NCI-H526 treated with DMSO at 0.1 percent for 48 hours (cell line): ENCODE measurements around the gene LDLR.
"Not testable (repeated sequence)": the region's sequence is repeated elsewhere in the genome, so short reads cannot be mapped to it uniquely, and the experiment has no call there.

Experiments
- DNase-seq: peaks from one replicate; lab custom pipeline; 2025; lab: John Stamatoyannopoulos, UW

LDLR gene

GRCh38 chr19:11106477-11106876, 17.2 kb downstream of the LDLR start:
- no peak for DNase-seq

- DNase-seq: no peak
Measured at GRCh38 chr19:11108746-11109145, 19.5 kb downstream of the LDLR start.

- no peak for DNase-seq
Measured at GRCh38 chr19:11111117-11111770, 22.0 kb downstream of the LDLR start.

GRCh38 chr19:11111771-11112144, 22.5 kb downstream of the LDLR start:
- DNase-seq: no peak

GRCh38 chr19:11113140-11113708, 24.0 kb downstream of the LDLR start:
- no peak for DNase-seq

DNA sequence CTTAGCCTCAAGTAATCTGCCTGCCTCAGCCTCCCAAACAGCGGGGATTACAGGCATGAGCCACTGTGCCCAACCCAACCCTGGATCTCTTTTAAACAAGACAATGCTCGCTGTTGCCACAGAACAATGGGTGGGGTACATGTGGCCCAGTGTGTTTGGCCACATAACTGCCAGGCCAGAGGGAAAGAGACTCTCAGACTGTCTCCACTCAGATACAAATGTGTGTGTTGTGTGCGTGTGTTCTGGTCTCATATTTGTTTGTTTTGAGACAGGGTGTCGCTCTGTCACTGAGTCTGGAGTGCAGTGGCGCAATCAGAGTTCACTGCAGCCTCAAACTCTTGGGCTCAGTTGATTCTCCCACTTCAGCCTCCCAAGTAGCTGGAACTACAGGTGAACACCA, 25.8 kb downstream of the LDLR start:
- DNase-seq: no peak

- no peak for DNase-seq
Measured at GRCh38 chr19:11115895-11116446, 26.7 kb downstream of the LDLR start.

DNA sequence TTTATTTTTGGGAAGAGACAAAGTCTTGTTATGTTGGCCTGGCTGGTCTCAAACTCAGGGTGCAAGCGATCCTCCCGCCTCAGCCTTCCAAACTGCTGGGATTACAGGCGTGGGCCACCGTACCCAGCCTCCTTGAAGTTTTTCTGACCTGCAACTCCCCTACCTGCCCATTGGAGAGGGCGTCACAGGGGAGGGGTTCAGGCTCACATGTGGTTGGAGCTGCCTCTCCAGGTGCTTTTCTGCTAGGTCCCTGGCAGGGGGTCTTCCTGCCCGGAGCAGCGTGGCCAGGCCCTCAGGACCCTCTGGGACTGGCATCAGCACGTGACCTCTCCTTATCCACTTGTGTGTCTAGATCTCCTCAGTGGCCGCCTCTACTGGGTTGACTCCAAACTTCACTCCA, 27.2 kb downstream of the LDLR start:
- DNase-seq: no peak

DNA sequence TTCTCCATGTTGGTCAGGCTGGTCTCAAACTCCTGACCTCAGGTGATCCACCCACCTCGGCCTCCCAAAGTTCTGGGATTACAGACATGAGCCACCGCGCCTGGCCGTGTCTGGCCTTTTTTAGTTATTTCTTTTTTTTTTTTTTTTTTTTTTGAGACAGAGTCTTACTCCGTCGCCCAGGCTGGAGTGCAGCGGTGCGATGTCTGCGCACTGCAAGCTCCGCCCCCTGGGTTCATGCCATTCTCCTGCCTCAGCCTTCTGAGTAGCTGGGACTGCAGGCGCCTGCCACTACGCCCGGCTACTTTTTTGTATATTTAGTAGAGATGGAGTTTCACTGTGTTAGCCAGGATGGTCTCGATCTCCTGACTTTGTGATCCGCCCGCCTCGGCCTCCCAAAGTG, 32.7 kb downstream of the LDLR start:
- DNase-seq: not testable (repeated sequence)

DNA sequence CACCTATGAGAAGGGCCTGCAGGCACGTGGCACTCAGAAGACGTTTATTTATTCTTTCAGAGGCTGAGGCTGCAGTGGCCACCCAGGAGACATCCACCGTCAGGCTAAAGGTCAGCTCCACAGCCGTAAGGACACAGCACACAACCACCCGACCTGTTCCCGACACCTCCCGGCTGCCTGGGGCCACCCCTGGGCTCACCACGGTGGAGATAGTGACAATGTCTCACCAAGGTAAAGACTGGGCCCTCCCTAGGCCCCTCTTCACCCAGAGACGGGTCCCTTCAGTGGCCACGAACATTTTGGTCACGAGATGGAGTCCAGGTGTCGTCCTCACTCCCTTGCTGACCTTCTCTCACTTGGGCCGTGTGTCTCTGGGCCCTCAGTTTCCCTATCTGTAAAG, 33.9 kb downstream of the LDLR start:
- no peak for DNase-seq

GRCh38 chr19:11124157-11124556, 34.9 kb downstream of the LDLR start:
- DNase-seq: not testable (repeated sequence)

GRCh38 chr19:11125994-11126685, 36.9 kb downstream of the LDLR start:
- no peak for DNase-seq

GRCh38 chr19:11127905-11128304, 38.6 kb downstream of the LDLR start:
- no peak for DNase-seq

GRCh38 chr19:11130824-11131455, 41.7 kb downstream of the LDLR start:
- no peak for DNase-seq

DNA sequence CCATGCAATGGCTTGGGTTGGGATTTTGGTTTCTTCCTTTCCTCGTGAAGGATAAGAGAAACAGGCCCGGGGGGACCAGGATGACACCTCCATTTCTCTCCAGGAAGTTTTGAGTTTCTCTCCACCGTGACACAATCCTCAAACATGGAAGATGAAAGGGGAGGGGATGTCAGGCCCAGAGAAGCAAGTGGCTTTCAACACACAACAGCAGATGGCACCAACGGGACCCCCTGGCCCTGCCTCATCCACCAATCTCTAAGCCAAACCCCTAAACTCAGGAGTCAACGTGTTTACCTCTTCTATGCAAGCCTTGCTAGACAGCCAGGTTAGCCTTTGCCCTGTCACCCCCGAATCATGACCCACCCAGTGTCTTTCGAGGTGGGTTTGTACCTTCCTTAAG, 42.2 kb downstream of the LDLR start:
- DNase-seq: no peak

DNA sequence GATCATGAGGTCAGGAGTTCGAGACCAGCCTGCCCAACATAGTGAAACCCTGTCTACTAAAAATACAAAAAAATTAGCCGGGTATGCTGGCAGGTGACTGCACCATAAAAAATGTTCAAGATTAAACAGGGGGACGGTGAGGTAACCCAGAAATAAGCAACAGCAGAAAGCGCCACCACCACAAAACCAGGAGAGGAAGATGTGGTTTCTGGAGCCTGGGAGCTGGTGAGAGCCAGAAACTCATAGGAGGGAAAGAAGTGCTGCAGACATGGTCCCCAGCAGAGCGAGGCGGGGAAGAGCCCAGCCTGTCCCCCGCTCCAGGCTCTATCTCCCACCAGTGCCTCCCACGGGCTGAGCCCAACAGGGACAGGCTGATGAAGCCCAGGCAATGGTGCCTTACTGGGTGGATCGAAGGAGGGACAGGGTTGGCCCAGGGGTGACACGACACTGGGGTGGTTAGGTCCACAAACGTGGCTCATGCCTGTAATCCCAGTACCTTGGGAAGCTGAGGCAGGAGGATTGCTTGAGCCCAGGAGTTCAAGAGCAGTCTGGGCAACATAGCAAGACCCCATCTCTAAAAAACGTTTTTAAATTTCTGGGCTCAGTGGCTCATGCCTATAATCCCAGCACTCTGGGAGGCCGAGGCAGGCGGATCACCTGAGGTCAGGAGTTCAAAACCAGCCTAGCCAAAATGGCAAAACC, 47.3 kb downstream of the LDLR start:
- no peak for DNase-seq

DNA sequence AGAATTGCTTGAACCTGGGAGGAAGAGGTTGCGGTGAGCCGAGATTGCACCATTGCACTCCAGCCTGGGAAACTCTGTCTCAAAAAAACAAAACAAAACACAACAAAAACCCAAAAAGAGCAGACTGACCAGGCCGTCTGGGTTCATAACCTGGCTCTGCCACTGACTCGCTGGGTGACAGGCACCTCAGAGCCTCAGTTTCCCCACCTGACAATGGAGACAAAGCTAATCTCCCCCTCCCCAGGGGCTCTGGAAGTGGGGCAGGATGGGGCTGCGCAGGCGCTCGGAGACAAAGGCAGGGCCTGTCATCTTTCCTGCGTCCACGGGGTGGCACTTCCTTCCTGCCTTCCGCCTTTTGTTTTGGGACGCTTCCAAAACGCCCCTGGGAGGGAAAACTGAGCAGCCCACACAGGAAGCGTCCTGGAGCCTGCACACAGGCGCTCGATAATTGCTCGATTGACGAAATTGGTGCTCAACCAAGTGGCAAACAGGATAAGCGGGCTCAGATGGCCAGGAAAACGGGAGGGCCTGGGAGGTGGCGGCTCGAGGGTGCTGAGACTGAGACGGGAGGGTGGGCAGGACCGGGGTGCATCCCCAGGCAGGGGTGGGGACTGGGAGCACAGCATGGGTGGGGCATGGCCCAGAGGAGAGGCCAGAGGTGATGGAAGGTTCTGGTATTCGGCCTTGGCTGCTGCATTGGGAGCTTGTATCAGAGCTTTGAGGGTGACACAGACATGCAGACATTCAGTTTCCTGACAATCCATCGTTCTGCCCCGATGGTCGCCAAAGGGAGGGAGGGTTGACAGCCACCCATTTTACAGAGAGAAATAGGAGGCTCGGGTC, 48.5 kb downstream of the LDLR start:
- DNase-seq: peak; percentile 26

GRCh38 chr19:11138601-11139300, 49.5 kb downstream of the LDLR start:
- DNase-seq: no peak

- DNase-seq: not testable (repeated sequence)
Measured at GRCh38 chr19:11140023-11140538, 50.8 kb downstream of the LDLR start.

- DNase-seq: no peak
Measured at GRCh38 chr19:11140896-11141295, 51.6 kb downstream of the LDLR start.
